Body of pancreas (tissue), 4 donors: Measurements from ENCODE around the gene WNT7B.

Experiments used
- POLR2A ChIP-seq, 3 donors: fragments of 450-650 bp; IDR thresholded peaks; one replicate each; pipeline ENCODE4 v1.6.1; 2016; ENCODE audit warnings: antibody characterized with exemption in 3 of 3, mild to moderate bottlenecking in 2 of 3
- TF ChIP-seq, protein P1 (sequence below), 7 experiments: fragments of 450-650 bp in 4 of 7; fragments of 200-600 bp in 3 of 7; sonication (generic) in 3 of 7; IDR thresholded peaks; one replicate each; pipeline ENCODE4 v1.5.1; 2016 to 2019; ENCODE audit warnings: antibody characterized with exemption in 7 of 7

DNA sequence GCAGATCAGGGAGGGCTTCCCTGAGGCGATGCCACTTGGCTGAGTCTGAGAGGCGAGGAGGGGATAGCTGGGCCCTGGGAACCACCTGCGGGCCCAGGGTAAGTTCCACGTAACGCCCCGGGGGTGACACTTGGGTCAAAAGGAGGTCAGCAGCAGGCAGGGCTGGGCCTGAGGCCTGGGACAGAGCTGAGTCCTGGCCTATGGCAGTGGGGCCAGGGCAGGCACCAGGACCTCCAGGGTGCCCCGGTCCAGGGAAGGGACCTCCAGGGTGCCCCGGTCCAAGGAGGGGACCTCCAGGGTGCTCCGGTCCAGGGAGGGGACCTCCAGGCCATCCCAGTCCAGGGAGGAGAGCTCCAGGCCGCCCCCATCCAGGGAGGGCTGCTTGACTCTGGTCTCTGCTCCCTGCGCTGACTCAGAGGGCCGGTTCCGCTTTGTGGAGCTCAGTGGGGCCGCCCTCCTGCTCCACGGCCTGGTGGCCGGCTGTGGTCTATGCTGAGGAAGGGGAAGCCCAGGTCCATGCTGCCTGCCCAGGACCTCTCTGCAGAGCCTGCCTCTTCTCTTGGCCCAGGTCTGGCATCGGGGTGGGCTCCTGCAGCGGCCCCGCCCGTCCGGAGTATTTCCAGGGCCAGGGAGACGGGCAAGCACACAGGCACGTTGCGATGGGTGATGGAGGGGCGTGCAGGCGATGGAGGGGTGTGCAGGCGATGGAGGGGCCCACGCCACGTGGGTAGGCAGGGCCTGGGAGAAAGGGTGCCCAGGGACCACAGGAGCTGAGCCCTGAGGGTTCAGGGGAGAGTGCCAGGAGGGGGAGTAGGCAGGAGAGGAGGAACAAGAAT is 19.5 kb upstream of the WNT7B start:
- TF ChIP-seq, protein P1, sequence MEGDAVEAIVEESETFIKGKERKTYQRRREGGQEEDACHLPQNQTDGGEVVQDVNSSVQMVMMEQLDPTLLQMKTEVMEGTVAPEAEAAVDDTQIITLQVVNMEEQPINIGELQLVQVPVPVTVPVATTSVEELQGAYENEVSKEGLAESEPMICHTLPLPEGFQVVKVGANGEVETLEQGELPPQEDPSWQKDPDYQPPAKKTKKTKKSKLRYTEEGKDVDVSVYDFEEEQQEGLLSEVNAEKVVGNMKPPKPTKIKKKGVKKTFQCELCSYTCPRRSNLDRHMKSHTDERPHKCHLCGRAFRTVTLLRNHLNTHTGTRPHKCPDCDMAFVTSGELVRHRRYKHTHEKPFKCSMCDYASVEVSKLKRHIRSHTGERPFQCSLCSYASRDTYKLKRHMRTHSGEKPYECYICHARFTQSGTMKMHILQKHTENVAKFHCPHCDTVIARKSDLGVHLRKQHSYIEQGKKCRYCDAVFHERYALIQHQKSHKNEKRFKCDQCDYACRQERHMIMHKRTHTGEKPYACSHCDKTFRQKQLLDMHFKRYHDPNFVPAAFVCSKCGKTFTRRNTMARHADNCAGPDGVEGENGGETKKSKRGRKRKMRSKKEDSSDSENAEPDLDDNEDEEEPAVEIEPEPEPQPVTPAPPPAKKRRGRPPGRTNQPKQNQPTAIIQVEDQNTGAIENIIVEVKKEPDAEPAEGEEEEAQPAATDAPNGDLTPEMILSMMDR (IDR thresholded peaks at IDR 0.05): no peak
- TF ChIP-seq POLR2A (IDR thresholded peaks at IDR 0.05): peak in 1 of 3 donors; percentile 27
